ENCODE data around the gene PCSK5.
"Not testable (repeated sequence)": the region's sequence is repeated elsewhere in the genome, so short reads cannot be mapped to it uniquely, and the experiment has no call there.

Gene PCSK5

DNA sequence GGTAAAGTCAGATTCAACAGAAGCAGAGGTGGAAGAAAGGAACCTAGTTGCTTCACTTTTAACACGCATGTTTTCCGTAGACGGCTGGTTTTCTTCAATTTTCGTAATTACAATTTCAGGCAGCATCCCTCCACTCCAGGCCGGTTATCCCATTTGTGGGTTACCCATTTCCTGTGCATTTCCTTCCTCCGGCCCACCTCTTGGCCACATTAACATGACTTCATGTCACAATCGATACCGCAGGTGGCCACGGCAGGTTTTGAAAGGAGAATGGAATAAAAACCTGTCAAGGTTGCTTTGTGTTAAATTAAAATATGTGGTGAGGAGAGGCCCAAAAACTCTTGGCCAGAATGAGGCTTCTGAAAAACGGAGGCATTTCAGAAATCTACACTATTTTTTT is 130.2 kb downstream of the PCSK5 start:
- no peak for DNase-seq

DNA sequence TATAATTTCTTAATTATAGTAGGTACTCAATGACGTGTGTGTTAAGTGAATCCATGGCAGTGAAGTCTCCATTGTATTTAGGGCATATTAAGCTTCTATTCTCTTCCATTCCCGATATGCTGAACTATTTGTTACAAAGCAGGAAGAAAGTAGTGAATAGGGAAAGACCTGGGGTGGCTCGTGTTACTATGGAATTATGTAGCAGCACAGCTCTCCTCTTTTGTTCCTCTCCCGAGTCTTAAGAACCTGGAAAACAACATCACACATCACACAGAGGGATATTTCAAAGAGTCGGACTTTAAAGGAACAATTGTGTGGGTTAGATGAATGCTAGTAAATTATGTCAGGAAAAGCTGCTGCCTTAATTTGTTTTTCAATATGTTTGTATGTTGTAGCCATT is 131.8 kb downstream of the PCSK5 start:
- no peak for DNase-seq

GRCh38 chr9:76023715-76024195 is 133.3 kb downstream of the PCSK5 start:
- DNase-seq = no peak

- no peak for DNase-seq
These were observed 134.8 kb downstream of the PCSK5 start for GRCh38 chr9:76025286-76025685.

- no peak for DNase-seq
These were observed 136.3 kb downstream of the PCSK5 start for GRCh38 chr9:76026796-76027195.

DNA sequence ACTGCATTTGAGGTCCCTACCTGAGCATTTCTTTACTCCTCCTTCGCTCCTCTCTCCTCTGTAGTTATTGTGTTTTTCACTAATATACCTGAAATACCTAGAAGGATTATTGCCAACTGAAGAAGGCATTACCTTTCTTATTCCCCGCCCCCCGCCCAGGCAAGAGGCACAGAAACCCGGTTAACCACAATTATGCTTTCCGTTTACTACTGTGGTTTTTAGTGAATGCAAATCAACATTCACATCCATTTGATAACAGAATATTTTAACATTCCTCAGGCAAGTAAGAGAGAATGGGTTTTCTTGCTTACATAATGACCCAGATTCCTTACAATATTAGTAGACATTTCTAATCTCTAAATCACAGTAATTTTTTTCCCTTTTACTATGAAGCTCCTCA is 136.9 kb downstream of the PCSK5 start:
- DNase-seq = no peak

- DNase-seq = no peak
These were observed 137.4 kb downstream of the PCSK5 start for GRCh38 chr9:76027861-76028260.

- no peak for DNase-seq
These were observed 141.7 kb downstream of the PCSK5 start for GRCh38 chr9:76032038-76032796.

GRCh38 chr9:76032797-76033373 is 142.4 kb downstream of the PCSK5 start:
- DNase-seq = no peak

- DNase-seq = no peak
These were observed 143.6 kb downstream of the PCSK5 start for GRCh38 chr9:76034049-76034448.

- no peak for DNase-seq
These were observed 146.3 kb downstream of the PCSK5 start for GRCh38 chr9:76036762-76037161.

DNA sequence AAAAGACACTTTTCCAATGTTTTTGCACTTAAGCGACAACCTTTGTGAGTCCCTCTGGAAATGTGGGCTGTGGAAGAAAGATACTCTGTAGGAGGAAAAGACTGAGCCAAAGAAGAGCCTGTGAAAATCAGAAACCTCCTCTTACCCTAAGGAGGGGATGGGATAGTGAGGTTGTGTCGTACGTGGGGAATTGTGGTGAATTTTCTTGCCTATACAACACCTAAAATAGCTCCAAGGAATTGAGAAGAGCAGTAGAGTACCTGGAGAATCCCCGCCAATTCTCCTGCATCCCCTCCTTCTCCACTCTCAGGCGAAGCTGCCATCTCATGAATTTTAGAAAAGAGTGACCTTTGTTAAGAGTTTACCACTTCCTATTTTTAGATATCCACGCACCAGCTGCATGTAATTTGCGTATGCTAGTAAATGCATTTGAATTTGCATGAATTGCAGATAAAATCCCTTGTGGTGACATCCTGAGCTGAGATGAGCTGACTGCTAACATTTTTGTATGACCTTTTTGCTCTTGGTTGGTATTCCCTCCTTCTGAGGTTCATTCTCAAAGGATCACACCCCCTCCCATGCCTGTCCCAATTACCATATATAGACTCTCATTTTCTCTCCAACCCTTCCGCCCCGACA is 147.2 kb downstream of the PCSK5 start:
- DNase-seq = no peak

DNA sequence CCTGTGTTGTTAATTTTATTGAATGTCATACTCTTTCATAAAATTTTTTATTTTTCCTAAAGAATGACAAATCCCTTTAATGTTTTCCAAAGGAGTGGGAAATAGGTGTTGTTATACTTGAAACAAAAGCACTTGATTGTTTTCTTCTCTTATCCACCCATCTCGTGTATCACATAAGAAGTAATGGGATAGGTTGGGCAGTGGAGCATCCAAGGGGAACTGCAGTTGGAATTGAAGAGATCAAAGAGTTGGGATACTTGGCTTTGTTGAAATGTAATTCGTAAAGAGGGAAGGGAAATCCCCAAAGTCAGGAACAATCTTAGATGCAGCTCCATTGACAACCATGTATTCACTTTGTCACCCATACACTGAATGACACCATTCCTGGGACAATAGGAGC is 148.0 kb downstream of the PCSK5 start:
- no peak for DNase-seq

DNA sequence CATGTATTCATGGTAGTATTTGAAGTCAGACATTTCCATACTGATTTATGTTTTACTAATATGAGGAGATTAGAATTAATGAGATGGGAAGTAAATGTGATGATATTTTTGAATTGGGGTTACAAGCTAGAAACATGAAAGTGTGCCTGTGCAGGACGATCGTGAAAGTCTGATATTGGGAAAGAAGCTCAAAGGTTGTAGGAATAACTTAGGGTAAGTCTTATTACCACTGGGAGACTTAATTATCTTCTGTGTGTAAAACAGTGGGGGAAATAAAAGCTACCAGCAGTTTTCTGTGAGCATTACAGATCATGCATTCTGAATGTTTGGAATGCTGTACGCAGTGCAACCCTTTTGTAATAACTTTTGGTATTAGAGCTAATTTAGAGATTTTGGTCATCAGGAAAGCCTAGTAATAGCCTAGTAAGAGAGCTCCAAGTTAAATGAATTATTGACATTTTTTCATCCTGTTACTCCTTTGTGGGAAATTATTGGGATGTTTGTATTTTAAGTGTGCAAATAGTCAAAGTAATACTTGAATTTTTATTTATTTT is 153.9 kb downstream of the PCSK5 start:
- DNase-seq = no peak

DNA sequence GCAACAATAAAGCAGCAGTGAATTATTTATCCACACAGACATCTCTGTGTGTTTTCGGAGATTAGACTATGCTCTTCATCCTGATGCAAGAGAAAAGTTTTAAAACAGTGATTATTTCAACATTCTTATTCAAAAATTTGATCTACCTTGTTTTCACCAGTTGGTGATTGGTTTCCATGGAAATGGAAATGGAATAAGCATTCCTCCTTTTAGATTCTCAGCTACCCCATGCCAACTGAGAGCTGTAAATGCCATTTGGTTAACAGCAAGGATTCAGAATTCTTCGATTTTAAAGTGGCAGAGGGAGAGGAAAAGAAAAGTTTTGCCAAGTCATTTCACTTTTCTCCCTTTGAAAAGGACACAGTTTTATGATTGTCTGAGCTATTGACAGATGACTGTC is 154.7 kb downstream of the PCSK5 start:
- no peak for DNase-seq

GRCh38 chr9:76049341-76049740 is 158.9 kb downstream of the PCSK5 start:
- DNase-seq = no peak

DNA sequence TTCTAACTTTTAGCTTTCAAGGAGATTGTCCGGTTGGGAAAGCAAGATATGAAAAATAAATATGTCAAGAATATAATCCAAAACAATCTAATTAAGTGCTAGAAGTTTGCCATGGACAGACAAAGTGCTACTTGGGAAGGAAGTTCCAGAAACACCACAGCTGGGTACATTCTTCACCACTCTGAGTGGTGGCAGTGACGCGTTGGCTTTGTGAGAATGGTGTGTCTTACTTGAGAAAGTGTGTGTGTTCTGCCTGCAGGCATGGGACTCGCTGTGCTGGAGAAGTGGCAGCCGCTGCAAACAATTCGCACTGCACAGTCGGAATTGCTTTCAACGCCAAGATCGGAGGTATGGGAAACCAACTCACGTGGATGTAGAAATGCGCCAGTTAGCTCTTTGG is 177.2 kb downstream of the PCSK5 start:
- no peak for DNase-seq

DNA sequence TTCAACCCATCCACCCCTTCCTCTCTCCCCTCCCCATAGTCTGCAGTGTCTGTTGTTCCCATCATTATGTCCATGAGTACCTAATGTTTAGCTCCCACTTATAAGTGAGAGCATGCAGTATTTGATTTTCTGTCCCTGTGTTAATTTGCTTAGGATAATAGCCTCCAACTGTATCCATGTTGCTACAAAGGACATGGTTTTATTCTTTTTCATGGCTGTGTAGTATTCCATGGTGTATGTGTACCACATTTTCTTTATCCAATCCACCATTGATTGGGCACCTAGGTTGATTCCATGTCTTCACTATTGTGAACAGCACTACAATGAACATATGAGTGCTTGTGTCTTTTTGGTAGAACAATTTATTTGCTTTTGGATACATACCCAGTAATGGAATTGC is 187.1 kb downstream of the PCSK5 start:
- no peak for DNase-seq

DNA sequence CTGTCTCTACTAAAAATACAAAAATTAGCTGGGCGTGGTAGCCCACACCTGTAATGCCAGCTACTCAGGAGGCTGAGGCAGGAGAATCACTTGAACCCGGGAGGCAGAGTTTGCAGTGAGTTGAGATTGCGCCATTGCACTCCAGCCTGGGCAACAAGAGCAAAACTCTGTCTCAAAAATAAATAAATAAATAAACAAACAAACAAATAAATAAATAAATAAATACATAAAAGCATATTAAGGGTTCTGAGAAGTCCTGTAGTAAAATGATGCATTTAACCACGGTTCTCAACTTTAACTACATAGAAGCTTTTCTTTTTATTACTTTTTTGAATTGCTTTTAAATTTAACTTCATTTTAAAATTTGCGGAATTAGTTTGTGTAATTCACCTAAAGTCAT is 190.8 kb downstream of the PCSK5 start:
- not testable (repeated sequence) for DNase-seq

DNA sequence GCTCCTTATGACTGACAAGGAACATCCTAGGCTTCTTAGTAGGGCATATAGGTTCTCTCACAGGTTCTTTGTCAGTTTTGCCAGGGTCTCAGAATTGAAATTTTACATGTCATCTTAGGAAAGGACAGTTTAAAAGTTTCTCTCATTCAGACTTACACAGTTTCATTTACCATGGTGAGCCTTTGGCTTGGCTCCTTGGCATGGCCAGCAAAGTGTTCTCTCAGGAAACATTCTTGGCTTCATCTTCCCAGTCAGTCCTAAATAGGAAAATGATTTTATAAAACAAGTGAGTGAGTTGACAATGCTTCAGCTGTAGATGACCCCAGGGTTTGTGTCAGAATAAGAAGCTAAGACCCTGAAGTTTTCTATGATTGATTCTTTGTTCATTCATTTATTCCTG is 191.6 kb downstream of the PCSK5 start:
- no peak for DNase-seq

DNA sequence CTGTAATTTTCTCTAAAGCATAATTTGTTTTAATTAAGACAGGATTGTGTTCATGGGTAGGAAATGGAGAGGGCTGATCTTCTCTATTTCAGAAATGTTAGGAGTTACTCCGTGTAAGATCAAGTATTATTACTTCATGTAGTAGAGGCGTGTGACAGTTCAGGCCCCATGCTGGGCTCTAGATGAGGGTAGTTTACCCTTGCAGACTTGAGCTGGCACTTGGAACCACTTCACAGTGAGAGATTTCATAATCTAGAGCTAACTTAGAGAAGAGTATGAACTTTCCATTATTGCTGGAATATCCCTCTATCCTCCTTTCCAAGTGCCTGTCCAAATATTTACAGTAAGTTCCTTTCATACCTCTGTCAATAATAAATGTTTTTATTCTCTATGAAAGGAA is 195.1 kb downstream of the PCSK5 start:
- DNase-seq = no peak

DNA sequence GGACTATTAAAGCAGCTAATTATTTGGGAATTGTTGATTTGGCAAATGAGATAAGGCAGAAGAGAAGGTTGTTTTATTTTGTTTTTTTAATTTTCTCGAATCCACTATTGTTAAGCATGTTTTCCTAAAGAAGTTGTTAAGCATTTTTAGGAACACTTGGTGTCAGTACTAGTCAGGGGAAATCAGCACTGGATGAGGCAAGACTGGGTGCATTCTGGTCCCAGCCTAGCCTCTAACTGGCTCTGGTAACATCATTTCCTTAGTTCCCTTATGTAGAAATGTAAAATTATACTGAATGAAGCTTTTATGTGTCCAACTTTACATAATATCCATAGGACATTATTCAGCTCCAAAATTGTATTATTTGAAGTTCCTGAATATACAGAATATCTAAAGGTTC is 196.1 kb downstream of the PCSK5 start:
- no peak for DNase-seq

DNA sequence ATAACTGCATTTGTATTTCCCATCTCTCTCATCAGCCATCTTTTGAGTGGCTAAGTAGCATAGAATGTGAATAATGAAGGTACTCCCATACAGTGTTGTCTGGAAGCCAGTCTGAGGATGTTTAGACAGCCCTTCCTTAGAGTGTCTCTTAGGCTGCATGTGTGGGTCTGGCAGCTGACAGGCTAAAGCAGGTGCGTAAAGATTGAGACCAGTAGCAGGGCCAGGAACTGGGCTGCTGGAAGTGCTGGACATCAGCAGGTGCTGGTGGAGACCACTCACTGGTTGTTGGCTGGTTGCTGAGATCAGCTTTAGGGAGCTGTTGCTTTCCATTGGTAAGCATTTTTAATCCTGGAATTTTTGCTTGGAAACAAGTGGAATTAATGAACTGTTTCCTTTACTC is 197.5 kb downstream of the PCSK5 start:
- no peak for DNase-seq

DNA sequence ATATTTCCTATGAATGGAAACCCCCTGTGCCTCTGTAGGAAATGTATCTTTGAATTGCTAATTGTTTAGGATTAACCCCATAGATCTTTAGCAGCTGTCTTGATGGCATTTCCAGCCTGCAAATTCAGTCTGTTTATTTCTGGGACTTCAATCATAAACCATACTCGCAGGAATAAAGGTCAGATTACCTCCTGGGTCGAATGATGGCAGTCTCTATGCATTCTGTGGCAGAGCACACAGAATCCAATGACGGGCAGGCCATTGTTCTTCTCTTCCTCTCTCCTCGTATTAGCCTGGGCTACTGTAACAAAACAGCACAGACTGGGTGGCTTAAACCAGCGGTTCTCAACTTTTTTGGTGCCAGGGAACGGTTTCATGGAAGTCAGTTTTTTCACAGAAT is 199.9 kb downstream of the PCSK5 start:
- no peak for DNase-seq

Data from NCI-H2227 treated with DMSO at 0.1 percent for 48 hours (cell line).